Neural progenitor cell (in vitro differentiated cells): Measurements from ENCODE around the gene TACR1. TPM values are rescaled to one million over a fixed set of nuclear protein-coding genes. Genes with fewer than 3 reads are reported as not detected.
A peak's percentile ranks its signal among the peaks of the same experiment; 100 is the strongest.

Source experiments
- DNase-seq: peaks from one replicate; pipeline ENCODE4 v3.0.0-alpha.2; 2016; ENCODE audit warnings: low spot score
- H2AFZ ChIP-seq: fragments of 200-600 bp; sonication (generic); replicated peaks from 2 replicates; pipeline ENCODE4 v1.6.1; 2016; ENCODE audit warnings: antibody characterized with exemption
- H3F3A ChIP-seq: fragments of 200-600 bp; sonication (generic); 2 replicates; pipeline ENCODE4 v1.6.1; 2016; ENCODE audit warnings: antibody characterized with exemption, low read depth
- H3K27ac ChIP-seq: fragments of 200-600 bp; sonication (generic); 2 replicates; pipeline ENCODE4 v1.5.1; 2016; ENCODE audit warnings: mild to moderate bottlenecking
- H3K27me3 ChIP-seq: fragments of 200-600 bp; sonication (generic); 2 replicates; pipeline ENCODE4 v1.6.1; 2016; ENCODE audit warnings: mild to moderate bottlenecking, moderate library complexity
- H3K36me3 ChIP-seq: fragments of 200-600 bp; sonication (generic); 2 replicates; pipeline ENCODE4 v1.5.1; 2016
- H3K4me1 ChIP-seq: fragments of 200-600 bp; sonication (generic); 2 replicates; pipeline ENCODE4 v1.6.1; 2016; ENCODE audit warnings: mixed run types
- H3K4me2 ChIP-seq: fragments of 200-600 bp; sonication (generic); 2 replicates; pipeline ENCODE4 v1.6.1; 2016
- H3K4me3 ChIP-seq: fragments of 200-600 bp; sonication (generic); 2 replicates; pipeline ENCODE4 v1.5.1; 2016
- H3K79me2 ChIP-seq: fragments of 200-600 bp; sonication (generic); 2 replicates; pipeline ENCODE4 v1.6.1; 2016; ENCODE audit warnings: low read depth
- H3K9ac ChIP-seq: fragments of 200-600 bp; sonication (generic); 2 replicates; pipeline ENCODE4 v1.6.1; 2016
- H3K9me3 ChIP-seq: fragments of 200-600 bp; sonication (generic); 2 replicates; pipeline ENCODE4 v1.5.1; 2016; ENCODE audit warnings: low read depth
- H4K20me1 ChIP-seq: fragments of 200-600 bp; sonication (generic); 2 replicates; pipeline ENCODE4 v1.6.1; 2016; ENCODE audit warnings: low read depth
- H3K27ac Mint-ChIP-seq: 3 replicates; pipeline ENCODE4 v1.8.0; 2021; ENCODE audit warnings: mixed read lengths
- H3K27me3 Mint-ChIP-seq: 2 replicates; pipeline ENCODE4 v1.8.0; 2022; ENCODE audit warnings: low read depth, mild to moderate bottlenecking, inconsistent platforms, moderate library complexity, mixed read lengths; ENCODE audit not compliant: insufficient read depth
- H3K36me3 Mint-ChIP-seq: 3 replicates; pipeline ENCODE4 v1.8.0; 2021; ENCODE audit warnings: mixed read lengths
- H3K4me1 Mint-ChIP-seq: 3 replicates; pipeline ENCODE4 v1.8.0; 2021; ENCODE audit warnings: mixed read lengths
- H3K4me3 Mint-ChIP-seq: 3 replicates; pipeline ENCODE4 v1.8.0; 2021; ENCODE audit warnings: mild to moderate bottlenecking, moderate library complexity, mixed read lengths
- H3K9me3 Mint-ChIP-seq: 3 replicates; pipeline ENCODE4 v1.8.0; 2020; ENCODE audit warnings: mixed read lengths
- CTCF ChIP-seq: fragments of 200-600 bp; sonication (generic); IDR thresholded peaks from 2 replicates; pipeline ENCODE4 v1.5.1; 2017; ENCODE audit warnings: antibody characterized with exemption, mild to moderate bottlenecking
- EZH2 ChIP-seq: fragments of 200-600 bp; sonication (generic); IDR thresholded peaks from 2 replicates; pipeline ENCODE4 v1.6.1; 2017; ENCODE audit warnings: antibody characterized with exemption, mild to moderate bottlenecking, moderate library complexity
- EZH2phosphoT487 ChIP-seq: fragments of 200-600 bp; sonication (generic); IDR thresholded peaks from 2 replicates; pipeline ENCODE4 v1.6.1; 2017; ENCODE audit warnings: antibody characterized with exemption
- total RNA-seq: library from RNA; depleted of rRNA; stranded (reverse); fragments of >200 nt; gene quantifications from 2 replicates; pipeline ENCODE4 v1.2.3, GENCODE V29; 2015; ENCODE audit warnings: low replicate concordance

The TACR1 gene
- total RNA-seq, 1 donor from 2014 or later, result not detected

GRCh38 chr2:75067506-75067905 lies 131.8 kb downstream of the TACR1 start:
- no peak overlapping the region for H3K27ac Mint-ChIP-seq
- no peaks in the 10 kb centered on the region for H3K9me3 Mint-ChIP-seq
- no peak for DNase-seq
- H3K4me3 Mint-ChIP-seq, result no peak overlapping the region
- Histone ChIP-seq H3K4me2 (no peak overlapping the region), H3K4me1 (no peaks in the 10 kb centered on the region), H3F3A (no peaks in the 10 kb centered on the region), H3K27me3 (no peaks in the 10 kb centered on the region), H3K27ac (no peak overlapping the region), H3K4me3 (no peak overlapping the region), H3K9me3 (no peaks in the 10 kb centered on the region), H2AFZ (no peak overlapping the region), H3K36me3 (no peaks in the 10 kb centered on the region), H3K79me2 (no peaks in the 10 kb centered on the region), H3K9ac (no peak overlapping the region), H4K20me1 (no peaks in the 10 kb centered on the region)
- peaks cover 4% of the 10 kb centered on the region for H3K4me1 Mint-ChIP-seq
- H3K36me3 Mint-ChIP-seq, result no peaks in the 10 kb centered on the region
- peaks cover 2% of the 10 kb centered on the region for H3K27me3 Mint-ChIP-seq
- no peak for TF ChIP-seq EZH2phosphoT487
- no peak for TF ChIP-seq EZH2
- no peak for TF ChIP-seq CTCF

- Histone ChIP-seq H3K79me2 (no peaks in the 10 kb centered on the region), H4K20me1 (no peaks in the 10 kb centered on the region), H3K27me3 (no peaks in the 10 kb centered on the region), H2AFZ (no peak overlapping the region), H3K9ac (no peak overlapping the region), H3K27ac (no peak overlapping the region), H3K4me3 (no peak overlapping the region), H3K36me3 (no peaks in the 10 kb centered on the region), H3F3A (no peaks in the 10 kb centered on the region), H3K9me3 (no peaks in the 10 kb centered on the region), H3K4me2 (no peak overlapping the region), H3K4me1 (no peaks in the 10 kb centered on the region)
- Mint-ChIP-seq H3K27me3 (no peaks in the 10 kb centered on the region), H3K36me3 (no peaks in the 10 kb centered on the region), H3K4me1 (peaks cover 4% of the 10 kb centered on the region), H3K9me3 (no peaks in the 10 kb centered on the region), H3K27ac (no peak overlapping the region), H3K4me3 (no peak overlapping the region)
- TF ChIP-seq EZH2 (no peak), EZH2phosphoT487 (no peak), CTCF (no peak)
- no peak for DNase-seq
Observed at GRCh38 chr2:75066121-75066902, 133.0 kb downstream of the TACR1 start.

- H3K79me2 ChIP-seq, result no peaks in the 10 kb centered on the region
- Mint-ChIP-seq H3K27ac (no peak overlapping the region), H3K4me1 (peaks cover 4% of the 10 kb centered on the region), H3K9me3 (no peaks in the 10 kb centered on the region), H3K36me3 (no peaks in the 10 kb centered on the region), H3K27me3 (no peaks in the 10 kb centered on the region), H3K4me3 (no peak overlapping the region)
- TF ChIP-seq CTCF (no peak), EZH2phosphoT487 (no peak), EZH2 (no peak)
- no peaks in the 10 kb centered on the region for H3F3A ChIP-seq
- H3K4me3 ChIP-seq, result no peak overlapping the region
- DNase-seq, result no peak
- H3K36me3 ChIP-seq, result no peaks in the 10 kb centered on the region
- no peak overlapping the region for H3K4me2 ChIP-seq
- no peak overlapping the region for H3K27ac ChIP-seq
- H3K4me1 ChIP-seq, result no peaks in the 10 kb centered on the region
- H3K9me3 ChIP-seq, result no peaks in the 10 kb centered on the region
- no peaks in the 10 kb centered on the region for H3K27me3 ChIP-seq
- H4K20me1 ChIP-seq, result no peaks in the 10 kb centered on the region
- H3K9ac ChIP-seq, result no peak overlapping the region
- peak overlapping the region; percentile 31 for H2AFZ ChIP-seq
Observed at GRCh38 chr2:75065402-75066008, 133.8 kb downstream of the TACR1 start.
